Fibroblast of upper back skin (primary cell): Measurements from ENCODE around the gene KIF13A.
A peak's percentile ranks its signal among the peaks of the same experiment; 100 is the strongest.

Experiments used
- DNase-seq: peaks from one replicate; pipeline ENCODE4 v3.0.0-alpha.2; 2013

Gene KIF13A

GRCh38 chr6:17714879-17715851 is 272.3 kb downstream of the KIF13A start:
- peak; percentile 94 for DNase-seq

DNA sequence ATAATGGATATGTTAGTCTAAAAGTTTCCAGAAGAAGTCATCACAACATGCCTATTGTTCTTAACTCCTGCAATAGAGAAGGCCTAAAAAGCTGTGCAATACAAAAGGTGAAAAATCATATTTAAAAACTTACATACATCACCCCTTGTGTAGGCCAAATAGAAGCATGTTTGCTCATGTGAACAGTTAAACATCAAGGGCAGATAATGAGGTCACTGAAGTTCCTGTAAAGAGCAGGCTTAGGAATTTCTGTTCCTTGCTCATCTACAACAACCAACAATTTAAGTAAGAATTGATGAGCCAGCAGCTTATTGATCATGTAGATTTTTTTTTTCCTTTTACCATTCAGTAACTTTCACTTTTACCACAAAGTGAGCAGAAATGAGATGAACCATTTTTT is 273.3 kb downstream of the KIF13A start:
- peak; percentile 11 for DNase-seq

- DNase-seq, result no peak
Measured at GRCh38 chr6:17712576-17712975, 274.9 kb downstream of the KIF13A start.

GRCh38 chr6:17710331-17710730 is 277.1 kb downstream of the KIF13A start:
- no peak for DNase-seq

DNA sequence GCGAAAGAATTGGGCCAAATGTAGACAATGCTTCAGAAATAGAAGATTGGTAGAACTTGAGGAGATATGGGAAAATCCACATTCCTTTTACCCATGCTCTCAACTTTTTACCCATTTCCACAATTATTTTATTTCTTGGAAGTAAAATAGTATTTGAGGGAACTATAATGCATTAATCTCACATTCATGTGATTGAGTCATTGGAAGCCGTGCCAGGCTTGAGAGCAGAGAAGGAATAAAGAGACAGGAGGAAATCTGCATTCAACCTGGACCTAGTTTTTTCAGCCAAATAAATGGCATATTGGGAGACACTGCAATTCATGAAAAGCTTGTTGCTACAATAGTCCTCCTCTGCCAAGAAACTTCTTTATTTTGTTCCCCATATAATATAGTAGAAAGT is 278.0 kb downstream of the KIF13A start:
- DNase-seq, result no peak
